ENCODE data around the gene BTNL8. TPM values are rescaled to one million over a fixed set of nuclear protein-coding genes. Genes with fewer than 3 reads are reported as not detected.

Gene BTNL8
- total RNA-seq, 1 experiment from 2014 or later, result 0.85 TPM

- peaks cover 6% of the 10 kb centered on the region; the same call in 1 of the 2 replicates for H3K36me3 Mint-ChIP-seq
- TF ChIP-seq ZNF512 (CRISPR knock-in tag; IDR thresholded peaks at IDR 0.05; ENCODE audit: borderline replicate concordance) (no peak), PREB (CRISPR knock-in tag; IDR thresholded peaks at IDR 0.05; ENCODE audit: borderline replicate concordance) (no peak), EMX1 (CRISPR knock-in tag; IDR thresholded peaks at IDR 0.05) (no peak), ZNF281 (CRISPR knock-in tag; IDR thresholded peaks at IDR 0.05) (no peak), ZNF263 (CRISPR knock-in tag; IDR thresholded peaks at IDR 0.05; ENCODE audit: low read depth) (no peak), TEAD1 (CRISPR knock-in tag; IDR thresholded peaks at IDR 0.05) (no peak), TP53 (CRISPR knock-in tag; IDR thresholded peaks at IDR 0.05) (no peak), ZNF532 (CRISPR knock-in tag; IDR thresholded peaks at IDR 0.05; ENCODE audit: borderline replicate concordance) (no peak), ARID4B (CRISPR knock-in tag; IDR thresholded peaks at IDR 0.05; ENCODE audit: borderline replicate concordance) (no peak), NR1H2 (CRISPR knock-in tag; IDR thresholded peaks at IDR 0.05) (no peak), TEAD4 (CRISPR knock-in tag; IDR thresholded peaks at IDR 0.05) (no peak), MYBL2 (CRISPR knock-in tag; IDR thresholded peaks at IDR 0.05) (no peak), ZNF671 (CRISPR knock-in tag; IDR thresholded peaks at IDR 0.05) (no peak), ZNF416 (CRISPR knock-in tag; IDR thresholded peaks at IDR 0.05) (no peak), CDX4 (CRISPR knock-in tag; IDR thresholded peaks at IDR 0.05; ENCODE audit: borderline replicate concordance) (no peak)
- peaks cover 10% of the 10 kb centered on the region for H3K27me3 Mint-ChIP-seq (ENCODE audit: low read depth)
Measured at GRCh38 chr5:180901319-180902009, 2.5 kb downstream of the BTNL8 start.

More at GRCh38 chr5:180901319-180902009, 2.5 kb downstream of the BTNL8 start:
- H3K4me3 Mint-ChIP-seq, result no peak overlapping the region
- DNase-seq (ENCODE audit: low spot score) (no peak), ATAC-seq (no peak)
- no peaks in the 10 kb centered on the region for H3K4me1 Mint-ChIP-seq
- ChIA-PET POLR2A (no interaction called here), CTCF (no interaction called here)
- H3K27ac Mint-ChIP-seq, result no peak overlapping the region
- H3K9me3 Mint-ChIP-seq, result peaks cover 10% of the 10 kb centered on the region
